ENCODE results near the gene DOHH.

Gene DOHH

DNA sequence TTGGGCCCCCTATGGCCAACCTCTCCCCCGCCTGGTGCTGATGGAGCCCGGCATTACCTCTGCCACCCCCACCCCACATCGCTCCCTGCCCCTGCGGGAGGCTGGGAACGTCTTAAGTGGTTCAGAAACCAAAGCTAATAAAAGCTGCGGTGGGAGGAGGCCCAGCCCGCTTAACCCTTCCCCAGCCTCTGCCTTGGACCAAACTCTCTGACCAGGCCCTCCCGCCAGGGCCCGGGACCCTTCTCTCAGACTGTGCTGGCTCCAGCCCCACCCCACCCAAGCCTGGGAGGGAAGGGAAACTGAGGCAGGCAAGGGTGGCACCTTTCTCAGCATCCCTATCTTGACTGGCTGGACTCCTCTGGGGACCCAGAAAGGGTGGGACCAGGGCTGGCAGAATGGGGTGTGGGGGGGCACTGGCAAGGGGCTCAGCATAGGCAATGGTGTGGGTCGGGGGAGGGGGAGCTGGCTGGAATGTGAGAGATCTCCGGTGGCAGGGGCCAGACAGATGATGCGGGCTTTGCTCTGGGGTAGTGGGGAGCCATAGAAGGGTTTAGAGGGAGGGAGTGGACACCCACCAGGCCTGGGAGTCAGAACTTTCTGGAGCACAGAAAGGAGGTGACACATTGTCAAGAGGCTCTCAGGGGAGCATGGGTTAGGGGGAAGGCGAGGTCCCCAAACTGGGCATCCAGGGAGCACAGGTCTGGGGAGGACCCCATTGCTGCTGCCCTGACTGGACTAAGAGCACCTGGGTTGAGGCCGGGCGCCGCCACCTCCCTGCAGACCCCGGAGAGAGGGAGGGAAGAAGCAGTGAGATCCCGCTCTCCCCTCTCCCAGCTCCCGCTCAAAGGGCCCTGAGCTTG lies 42.0 kb downstream of the DOHH start (continued):
- TF ChIP-seq, protein P1, sequence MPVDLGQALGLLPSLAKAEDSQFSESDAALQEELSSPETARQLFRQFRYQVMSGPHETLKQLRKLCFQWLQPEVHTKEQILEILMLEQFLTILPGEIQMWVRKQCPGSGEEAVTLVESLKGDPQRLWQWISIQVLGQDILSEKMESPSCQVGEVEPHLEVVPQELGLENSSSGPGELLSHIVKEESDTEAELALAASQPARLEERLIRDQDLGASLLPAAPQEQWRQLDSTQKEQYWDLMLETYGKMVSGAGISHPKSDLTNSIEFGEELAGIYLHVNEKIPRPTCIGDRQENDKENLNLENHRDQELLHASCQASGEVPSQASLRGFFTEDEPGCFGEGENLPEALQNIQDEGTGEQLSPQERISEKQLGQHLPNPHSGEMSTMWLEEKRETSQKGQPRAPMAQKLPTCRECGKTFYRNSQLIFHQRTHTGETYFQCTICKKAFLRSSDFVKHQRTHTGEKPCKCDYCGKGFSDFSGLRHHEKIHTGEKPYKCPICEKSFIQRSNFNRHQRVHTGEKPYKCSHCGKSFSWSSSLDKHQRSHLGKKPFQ (tag by site-specific recombination; IDR thresholded peaks at IDR 0.05): no peak
- TF ChIP-seq KLF16 (tag by site-specific recombination; IDR thresholded peaks at IDR 0.05) (no peak), ZNF830 (tag by site-specific recombination; IDR thresholded peaks at IDR 0.05; ENCODE audit: low read depth) (no peak), ZFP37 (tag by site-specific recombination; IDR thresholded peaks at IDR 0.05) (no peak), ZNF223 (tag by site-specific recombination; IDR thresholded peaks at IDR 0.05) (no peak), SCRT1 (tag by site-specific recombination; IDR thresholded peaks at IDR 0.05; ENCODE audit: borderline replicate concordance) (no peak), PRDM10 (tag by site-specific recombination; IDR thresholded peaks at IDR 0.05) (peak; percentile 42; the same call in 1 of the 2 replicates), ZFP41 (tag by site-specific recombination; IDR thresholded peaks at IDR 0.05; ENCODE audit: borderline replicate concordance) (no peak), HOXA7 (CRISPR knock-in tag; IDR thresholded peaks at IDR 0.05; ENCODE audit: borderline replicate concordance) (no peak), KLF1 (tag by site-specific recombination; IDR thresholded peaks at IDR 0.05) (no peak; the same call in 1 of the 2 replicates), ZNF132 (tag by site-specific recombination; IDR thresholded peaks at IDR 0.05; ENCODE audit: borderline replicate concordance) (no peak), ZNF341 (tag by site-specific recombination; IDR thresholded peaks at IDR 0.05; ENCODE audit: low read depth) (no peak), GFI1B (tag by site-specific recombination; IDR thresholded peaks at IDR 0.05) (no peak), ZNF837 (tag by site-specific recombination; IDR thresholded peaks at IDR 0.05) (no peak), KLF10 (tag by site-specific recombination; IDR thresholded peaks at IDR 0.05) (no peak), MEIS1 (CRISPR knock-in tag; IDR thresholded peaks at IDR 0.05; ENCODE audit: borderline replicate concordance) (no peak), ZNF639 (tag by site-specific recombination; IDR thresholded peaks at IDR 0.05) (0 out of 2 replicates have a peak, but pooled peaks have one; percentile 46), ZNF10 (tag by site-specific recombination; IDR thresholded peaks at IDR 0.05) (no peak), OSR2 (tag by site-specific recombination; IDR thresholded peaks at IDR 0.05) (no peak), ZNF555 (tag by site-specific recombination; conservative IDR thresholded peaks at IDR 0.05) (no peak), ZNF2 (tag by site-specific recombination; IDR thresholded peaks at IDR 0.05) (no peak), KLF17 (tag by site-specific recombination; IDR thresholded peaks at IDR 0.05) (0 out of 2 replicates have a peak, but pooled peaks have one; percentile 19), ZNF274 (IDR thresholded peaks at IDR 0.05; ENCODE audit: low read length) (no peak), ZNF274 (tag by site-specific recombination; IDR thresholded peaks at IDR 0.05; ENCODE audit: borderline replicate concordance) (no peak), ZIC2 (tag by site-specific recombination; IDR thresholded peaks at IDR 0.05) (peak; percentile 24; the same call in 1 of the 2 replicates), KLF8 (tag by site-specific recombination; IDR thresholded peaks at IDR 0.05) (peak; percentile 73), ZNF248 (tag by site-specific recombination; IDR thresholded peaks at IDR 0.05) (no peak), ZSCAN16 (tag by site-specific recombination; IDR thresholded peaks at IDR 0.05) (no peak), GLIS2 (tag by site-specific recombination; IDR thresholded peaks at IDR 0.05) (no peak)
- TF ChIP-seq, protein P2, sequence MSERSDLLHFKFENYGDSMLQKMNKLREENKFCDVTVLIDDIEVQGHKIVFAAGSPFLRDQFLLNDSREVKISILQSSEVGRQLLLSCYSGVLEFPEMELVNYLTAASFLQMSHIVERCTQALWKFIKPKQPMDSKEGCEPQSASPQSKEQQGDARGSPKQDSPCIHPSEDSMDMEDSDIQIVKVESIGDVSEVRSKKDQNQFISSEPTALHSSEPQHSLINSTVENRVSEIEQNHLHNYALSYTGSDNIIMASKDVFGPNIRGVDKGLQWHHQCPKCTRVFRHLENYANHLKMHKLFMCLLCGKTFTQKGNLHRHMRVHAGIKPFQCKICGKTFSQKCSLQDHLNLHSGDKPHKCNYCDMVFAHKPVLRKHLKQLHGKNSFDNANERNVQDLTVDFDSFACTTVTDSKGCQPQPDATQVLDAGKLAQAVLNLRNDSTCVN (tag by site-specific recombination; optimal IDR thresholded peaks at IDR 0.05): no peak
- TF ChIP-seq, protein P3, sequence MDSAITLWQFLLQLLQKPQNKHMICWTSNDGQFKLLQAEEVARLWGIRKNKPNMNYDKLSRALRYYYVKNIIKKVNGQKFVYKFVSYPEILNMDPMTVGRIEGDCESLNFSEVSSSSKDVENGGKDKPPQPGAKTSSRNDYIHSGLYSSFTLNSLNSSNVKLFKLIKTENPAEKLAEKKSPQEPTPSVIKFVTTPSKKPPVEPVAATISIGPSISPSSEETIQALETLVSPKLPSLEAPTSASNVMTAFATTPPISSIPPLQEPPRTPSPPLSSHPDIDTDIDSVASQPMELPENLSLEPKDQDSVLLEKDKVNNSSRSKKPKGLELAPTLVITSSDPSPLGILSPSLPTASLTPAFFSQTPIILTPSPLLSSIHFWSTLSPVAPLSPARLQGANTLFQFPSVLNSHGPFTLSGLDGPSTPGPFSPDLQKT (IDR thresholded peaks at IDR 0.05; ENCODE audit: borderline replicate concordance, low read depth, low read length): no peak

Data from HEK293 (cell line).